NCI-H1105 treated with DMSO at 0.1 percent for 48 hours (cell line): ENCODE data around the gene TIGD2.
"Not testable (repeated sequence)": the region's sequence is repeated elsewhere in the genome, so short reads cannot be mapped to it uniquely, and the experiment has no call there.

Experiments
- DNase-seq: peaks from one replicate; lab custom pipeline; 2025; lab: John Stamatoyannopoulos, UW

The TIGD2 gene

DNA sequence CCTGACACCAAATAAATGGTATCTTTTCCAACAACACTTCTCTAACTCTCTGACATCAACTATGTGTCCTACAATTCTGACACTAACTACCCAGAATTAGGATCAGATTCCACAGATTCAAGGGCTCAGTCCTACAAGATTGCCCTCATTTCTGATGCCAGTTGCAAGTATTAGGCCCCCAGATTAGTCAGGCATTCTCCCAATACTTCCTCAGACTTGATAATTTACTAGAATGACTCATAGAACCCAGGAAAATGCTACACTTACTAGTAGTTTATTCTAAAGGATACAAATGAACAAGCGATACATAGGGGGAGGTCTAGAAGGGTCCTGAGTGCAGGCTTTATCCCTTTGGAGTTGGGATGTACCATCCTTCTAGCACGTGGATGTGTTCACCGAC, 8.5 kb downstream of the TIGD2 start:
- DNase-seq: no peak

DNA sequence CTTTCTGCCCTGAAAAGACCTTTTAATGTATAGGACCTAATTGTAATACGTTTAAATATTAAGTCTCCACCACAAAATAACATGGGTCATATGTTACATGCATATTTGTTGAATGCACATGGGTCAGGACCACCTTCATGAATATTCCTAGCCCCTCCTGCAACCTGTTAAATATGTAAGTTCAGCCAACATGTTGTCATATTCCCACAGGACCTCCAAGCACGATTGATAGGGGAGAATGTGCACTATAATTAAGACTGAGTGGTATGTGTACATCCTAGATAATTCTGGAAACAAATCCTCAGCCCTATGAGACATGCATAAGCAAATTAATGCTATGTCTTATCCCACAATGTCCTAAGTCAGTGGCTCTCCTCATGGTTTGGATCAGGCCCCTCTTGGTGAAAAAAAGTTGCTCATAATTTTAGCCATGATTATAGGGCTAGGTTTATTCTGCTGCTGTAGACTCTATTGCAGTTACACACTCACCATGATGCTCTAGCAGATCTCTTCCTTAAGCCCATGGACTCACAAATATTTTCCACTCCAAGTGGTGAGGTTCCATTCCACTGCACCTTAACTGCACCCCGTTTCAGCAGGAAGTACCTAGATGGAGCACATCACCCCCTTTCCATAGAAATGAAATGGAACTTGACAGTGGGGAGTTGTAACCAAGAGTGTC, 10.2 kb downstream of the TIGD2 start:
- no peak for DNase-seq

DNA sequence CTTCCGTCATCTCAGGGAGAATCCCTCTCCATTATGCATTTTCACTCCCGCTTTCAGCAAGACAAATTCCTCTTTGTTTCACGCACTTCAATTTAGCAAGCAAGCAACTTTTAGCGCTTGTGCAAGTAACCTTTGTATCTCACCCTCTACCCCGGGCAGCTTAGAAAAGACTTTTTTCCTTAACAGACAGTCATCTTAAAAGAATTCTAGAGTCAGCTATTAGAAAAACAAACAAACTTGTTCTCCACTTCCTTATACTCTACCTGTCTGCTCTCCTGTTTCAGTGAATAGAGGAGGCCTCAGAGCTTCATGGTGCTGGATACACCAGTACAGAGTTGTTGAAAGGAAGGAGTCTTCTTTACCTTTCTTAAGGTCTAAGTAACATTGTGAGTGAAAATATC, 12.1 kb downstream of the TIGD2 start:
- DNase-seq: no peak

DNA sequence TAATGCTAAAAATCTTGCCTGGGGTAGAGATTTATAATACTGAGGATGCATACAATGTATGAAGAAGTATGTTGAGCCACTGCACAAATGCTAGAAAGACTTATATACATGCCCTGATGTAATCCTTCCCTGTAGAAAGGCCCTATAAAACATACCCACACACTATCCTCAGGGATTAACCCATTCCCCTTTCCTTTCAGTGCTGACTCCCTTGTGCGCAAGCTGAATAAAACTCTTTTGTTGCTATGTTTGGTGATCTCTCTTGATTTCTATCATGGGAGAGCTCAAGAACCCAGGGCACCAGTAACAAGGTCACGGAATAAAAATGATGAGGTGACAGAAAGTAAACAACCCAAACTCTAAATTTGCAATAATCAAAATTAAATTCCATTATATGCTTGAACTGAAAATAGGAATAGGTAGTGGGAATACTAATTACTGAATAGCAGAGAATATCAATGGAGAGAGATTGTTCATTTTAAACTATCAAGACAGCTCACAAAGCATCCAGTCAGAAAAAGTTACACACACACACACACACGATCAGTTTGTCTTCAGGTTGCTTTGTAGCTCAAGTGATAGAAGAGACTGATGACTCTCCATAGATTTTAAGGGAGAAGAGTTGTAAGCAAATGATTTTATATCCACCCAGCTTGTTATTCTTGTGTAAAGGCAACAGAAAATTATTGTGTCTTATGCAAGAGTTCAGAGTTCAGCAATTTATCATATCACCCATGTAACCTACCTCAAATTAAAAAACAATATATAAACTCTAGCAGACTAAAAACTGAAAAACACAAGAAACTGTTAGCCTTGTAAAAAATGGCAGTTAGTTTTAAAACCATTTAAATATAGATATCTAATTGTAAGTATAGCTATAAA, 14.8 kb downstream of the TIGD2 start:
- no peak for DNase-seq

DNA sequence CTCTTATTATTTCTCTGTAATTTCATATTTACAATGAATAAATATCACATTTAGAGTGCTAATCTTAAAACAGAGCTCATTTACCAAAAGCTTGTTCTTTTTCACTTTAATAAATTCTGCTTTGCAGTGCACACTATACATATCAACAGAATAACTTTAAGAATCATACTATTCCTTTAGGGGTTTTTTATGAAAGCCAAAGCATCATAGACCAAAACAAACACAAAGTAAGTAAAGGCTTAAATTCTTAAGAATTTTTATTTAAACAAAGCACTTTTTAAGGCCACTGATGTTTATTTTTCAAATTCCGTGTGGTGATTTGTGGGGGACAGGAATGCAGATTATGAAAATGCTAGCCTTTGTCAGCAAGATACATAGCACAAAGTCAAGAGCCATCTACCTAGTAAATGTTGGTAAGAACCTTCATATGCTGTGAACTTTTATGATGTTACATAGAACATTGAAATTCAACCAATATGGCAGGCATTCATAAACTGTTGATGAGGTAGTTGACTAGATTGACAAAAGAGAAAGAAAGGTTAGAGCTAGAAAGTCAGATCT, 17.8 kb downstream of the TIGD2 start:
- no peak for DNase-seq

DNA sequence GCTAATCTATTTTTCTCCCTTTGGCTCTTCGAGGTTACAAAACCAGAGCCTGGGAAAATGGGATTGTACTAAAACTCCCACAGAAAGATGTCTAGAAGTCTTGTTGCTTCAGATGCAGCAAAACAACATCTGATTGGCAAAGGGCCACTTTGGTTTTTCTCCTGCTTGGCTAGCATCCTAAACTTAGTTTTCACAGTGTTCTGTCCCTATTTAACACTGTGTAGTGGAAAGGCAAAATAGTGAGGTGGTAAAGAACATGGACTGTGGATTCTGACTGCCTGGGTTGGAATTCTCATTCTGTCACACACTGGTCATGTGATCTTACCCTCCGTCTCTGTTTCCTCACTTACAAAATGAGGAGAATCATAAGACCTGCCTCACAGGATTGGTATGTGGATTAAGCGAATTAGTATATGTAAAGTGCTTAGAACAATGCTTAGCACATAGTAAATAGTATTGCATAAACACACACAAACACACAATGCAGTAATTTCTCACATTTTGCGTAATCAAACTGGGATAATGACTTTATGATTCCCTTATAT, 23.5 kb downstream of the TIGD2 start:
- no peak for DNase-seq

DNA sequence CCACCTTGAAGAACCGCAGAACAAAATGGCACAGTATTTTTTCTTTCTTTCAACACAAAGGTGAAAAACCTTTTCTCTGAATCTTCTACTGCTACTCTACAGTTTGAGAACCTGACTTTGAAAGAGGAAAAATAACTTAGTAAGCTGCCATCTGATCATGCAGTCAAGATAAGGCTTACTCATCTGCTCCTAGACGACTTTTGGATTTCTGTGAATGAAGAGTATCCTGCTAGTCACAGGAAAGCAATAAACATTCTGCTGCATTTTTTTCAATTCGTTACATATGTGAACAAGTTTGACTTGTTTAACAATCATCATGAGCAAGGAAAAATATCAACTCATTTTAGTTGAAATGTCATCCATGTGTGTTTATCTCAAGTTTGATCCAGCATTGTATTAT, 25.2 kb downstream of the TIGD2 start:
- no peak for DNase-seq

DNA sequence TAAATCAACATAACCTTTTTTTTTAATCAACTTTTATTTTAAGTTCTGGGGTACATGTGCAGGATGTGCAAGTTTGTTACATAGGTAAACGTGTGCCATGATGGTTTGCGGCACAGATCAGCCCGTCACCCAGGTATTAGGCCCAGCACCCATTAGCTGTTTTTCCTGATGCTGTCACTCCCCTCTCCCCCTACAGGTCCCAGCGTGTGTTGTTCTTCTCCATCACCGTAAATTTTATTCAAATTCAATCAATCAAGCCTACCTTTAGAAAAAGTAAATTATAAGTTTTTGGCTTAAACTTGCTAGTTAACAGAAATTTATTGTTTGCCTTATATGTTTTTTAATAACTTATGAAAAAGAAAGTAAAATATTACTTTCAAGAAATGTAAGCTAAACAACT, 25.9 kb downstream of the TIGD2 start:
- no peak for DNase-seq

DNA sequence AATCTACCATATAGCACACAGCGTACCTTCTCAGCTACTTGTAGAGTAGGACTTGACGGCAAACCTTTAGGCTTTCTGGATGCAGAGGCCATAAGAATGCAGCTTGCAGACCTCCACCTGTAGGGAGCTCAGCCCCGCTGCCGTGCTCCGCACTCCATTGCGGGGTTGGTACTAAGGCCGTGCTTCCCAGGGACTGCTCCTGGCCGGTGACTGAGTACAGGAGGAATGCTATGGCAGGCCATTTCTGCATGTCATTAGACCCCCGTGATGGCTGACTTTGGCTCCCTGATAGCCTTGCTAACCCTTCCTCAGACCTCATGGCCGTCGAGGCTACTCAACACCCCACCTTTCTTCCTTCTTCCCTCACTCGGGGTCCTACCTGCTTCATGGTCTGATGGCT, 26.4 kb downstream of the TIGD2 start:
- DNase-seq: no peak

DNA sequence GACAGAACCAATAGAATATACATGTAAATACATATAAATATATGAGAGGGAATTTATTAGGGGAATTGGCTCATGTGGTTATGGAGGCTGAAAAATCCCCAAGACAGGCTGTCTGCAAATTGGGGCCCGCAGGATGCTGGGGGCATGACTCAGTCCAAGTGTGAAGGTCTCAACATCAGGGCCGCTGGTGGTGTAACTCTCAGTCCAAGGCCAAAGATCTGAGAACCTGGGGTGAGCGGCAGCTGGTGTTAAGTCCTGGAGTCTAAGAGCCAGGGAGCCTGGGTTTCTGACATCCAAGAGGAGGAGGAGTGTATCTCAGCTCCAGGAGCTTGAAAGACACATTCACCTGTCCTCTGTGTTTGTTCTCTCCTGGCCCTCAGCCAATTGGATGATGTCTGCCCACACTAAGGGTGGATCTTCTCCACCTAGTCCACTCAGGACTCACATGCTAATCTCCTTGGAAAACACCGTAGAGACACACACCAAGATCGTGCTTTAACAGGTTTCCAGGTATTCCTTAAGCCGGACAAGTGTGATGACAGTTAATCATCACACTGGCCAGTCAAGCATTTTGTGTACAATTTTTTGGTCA, 28.9 kb downstream of the TIGD2 start:
- DNase-seq: no peak

DNA sequence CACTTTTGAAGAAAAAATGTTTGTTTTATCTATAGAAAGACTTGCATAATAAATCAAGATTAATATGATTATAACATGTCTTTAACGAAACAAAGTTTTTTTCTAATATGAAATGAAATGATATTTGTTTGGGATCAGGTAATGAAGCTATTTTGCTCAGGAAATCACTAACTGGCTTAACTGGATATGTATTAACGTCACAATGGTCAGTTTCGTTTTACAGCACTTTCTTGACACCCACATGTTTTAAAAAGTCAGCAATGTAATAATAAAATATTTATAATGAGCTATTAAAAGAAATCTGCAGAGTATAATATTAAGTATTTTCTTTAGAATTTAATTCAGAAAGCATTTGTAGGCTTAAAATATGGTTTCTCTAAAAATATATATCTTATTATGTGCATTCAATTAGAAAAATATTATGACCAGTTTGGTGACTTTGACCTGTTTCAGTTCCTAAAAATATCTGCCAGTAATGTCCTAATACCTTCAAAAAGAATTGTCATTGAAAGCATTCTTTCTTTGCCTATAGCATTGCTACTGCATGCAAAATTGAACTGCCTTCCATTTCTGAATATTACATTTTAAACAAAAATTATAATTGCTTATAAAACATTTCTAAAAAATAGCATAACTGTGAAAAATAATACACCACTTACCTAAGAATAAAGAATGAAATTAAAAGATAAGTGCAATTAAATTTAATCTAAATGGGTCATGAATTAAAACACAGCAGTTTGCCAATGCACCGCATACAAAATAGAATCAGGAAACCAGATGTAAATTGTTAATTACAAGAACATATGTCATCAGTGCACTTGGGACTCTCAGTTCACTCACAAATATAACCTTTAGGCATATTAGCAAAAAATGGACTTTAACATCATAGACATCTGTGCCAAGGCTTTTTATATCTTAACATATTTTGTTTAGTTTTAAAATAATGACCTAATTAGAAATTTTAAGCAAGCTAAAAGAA, 31.6 kb downstream of the TIGD2 start:
- no peak for DNase-seq

DNA sequence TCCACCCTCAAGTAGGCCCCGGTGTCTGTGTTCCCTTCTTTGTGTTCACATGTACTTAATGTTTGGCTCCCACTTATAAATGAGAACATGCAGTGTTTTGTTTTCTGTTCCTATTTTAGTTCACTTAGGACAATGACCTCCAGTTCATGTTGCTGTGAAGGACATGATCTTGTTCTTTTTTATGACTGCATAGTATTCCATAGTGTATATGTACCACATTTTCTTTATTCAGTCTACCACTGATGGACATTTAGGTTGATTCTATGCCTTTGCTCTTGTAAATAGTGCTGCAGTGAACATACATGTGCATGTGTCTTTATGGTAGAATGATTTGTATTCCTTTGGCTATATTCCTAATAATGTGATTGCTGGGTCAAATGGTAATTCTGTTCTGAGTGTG, 33.3 kb downstream of the TIGD2 start:
- DNase-seq: not testable (repeated sequence)

DNA sequence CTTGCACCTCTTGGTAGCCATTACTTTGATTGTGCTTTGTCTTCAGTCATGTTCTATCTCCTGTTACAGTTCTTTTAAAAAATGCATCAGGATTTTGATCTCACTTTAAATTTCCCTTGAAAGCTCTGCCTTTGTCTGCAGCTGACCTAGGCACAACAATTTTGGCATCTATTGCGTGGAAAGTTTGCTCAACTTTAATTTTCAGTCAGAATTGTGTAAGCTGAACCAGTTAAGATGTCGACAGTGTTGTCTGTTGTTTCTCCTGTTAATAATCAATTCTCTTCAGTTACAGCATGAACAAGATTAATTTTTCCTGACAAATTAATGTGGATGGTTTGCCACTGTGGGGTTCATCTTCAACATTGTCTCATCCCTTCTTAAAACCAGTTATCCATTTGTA, 34.9 kb downstream of the TIGD2 start:
- no peak for DNase-seq

DNA sequence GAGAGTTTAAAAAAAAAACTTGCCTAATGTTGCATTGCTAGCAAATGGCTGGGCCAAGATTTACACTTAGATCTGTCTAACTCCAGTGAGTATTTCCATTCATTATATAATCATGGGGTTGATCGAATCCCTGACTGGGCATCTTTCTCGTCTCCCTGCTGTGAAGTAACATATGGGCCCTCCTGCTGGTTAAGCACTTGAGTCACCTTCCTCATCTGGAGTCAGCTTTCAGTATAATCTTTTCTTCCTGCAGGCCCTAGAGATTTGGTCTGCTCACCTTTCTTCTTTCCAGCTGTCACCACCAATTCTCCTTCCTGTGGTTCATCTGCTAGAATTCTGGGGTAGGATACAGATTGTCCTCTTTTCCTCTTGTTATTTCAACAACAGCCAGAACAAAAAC, 41.6 kb downstream of the TIGD2 start:
- no peak for DNase-seq

DNA sequence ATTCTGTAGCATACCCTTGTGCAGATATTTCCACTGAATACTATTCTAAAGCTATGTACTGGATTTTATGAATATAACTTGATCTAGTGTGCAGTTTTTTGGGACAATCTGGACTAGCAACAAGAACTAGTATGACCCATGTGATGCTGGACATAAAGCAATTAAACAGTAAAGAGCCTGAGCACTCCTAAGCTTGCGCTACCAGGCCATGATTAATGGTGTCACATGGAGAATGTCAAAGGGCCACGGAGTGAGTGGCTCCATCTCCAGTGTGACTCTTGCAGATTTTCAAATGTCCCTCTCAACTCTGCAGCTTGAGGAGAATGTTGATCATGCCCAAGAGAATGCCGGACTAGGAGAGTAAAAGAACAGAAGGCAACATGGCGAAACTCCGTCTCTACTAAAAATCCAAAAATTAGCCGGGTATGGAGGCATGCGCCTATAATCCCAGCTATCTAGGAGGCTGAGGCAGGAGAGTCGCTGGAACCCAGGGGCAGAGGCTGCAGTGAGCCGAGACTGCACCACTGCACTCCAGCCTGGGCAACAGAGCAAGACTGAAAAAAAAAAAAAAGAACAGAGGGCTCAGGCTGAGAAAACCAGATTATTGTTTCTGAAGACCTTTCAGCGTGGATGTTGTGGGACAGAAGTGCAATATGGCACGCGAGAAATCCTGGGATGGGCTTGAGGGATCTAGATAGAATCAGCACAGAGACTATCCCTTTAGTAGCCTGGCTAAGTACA, 45.0 kb downstream of the TIGD2 start:
- DNase-seq: no peak

DNA sequence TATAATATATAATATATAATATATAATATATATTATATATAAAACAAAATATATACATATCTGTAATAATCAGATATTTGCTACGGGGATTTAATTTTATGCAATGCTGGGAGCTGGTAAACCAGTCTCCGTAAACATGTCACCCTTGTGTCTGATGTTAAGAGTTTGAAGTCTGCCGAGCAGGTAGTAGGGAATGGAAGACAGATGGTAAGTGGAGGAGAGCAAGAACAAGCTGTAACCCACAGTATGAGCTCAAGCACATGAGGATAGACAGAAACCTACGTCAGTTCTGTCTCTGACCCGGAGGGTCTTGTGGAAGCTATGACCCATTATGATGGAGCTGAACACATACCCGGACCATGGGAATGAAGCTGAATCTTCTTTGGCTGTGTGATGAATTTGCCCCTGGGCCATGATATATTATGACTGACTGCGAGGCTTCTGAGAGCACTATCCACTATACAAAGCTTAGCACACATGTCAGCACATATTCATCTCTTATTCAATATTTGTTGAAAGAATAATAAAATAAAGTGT, 46.2 kb downstream of the TIGD2 start:
- DNase-seq: no peak

DNA sequence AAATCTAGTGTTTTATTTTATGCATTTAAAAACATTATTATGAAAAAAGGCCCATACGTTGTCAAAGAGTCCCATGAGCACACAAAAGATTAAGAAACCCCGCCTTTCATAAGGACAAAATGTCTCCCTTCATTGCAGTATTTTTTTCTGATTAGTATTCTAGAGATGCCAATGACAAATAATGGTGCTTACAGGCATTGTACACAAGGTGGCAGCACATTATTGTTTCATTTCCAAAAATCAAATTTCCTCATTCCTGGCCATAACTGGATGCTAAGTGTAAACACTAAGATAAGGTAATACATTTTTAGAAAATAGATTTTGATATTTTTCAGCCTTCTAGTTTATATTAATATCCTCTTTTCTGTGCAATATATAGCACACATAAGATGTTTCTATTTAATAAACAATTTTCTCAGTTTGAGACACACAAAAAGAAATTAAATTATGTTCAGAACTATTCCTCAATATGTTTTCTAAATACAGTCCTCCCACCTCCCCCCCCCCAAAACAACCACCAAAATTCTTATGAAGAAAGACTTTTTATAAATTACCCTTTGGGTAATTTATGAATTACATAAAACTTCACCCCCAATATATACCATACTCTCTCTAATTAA, 47.7 kb downstream of the TIGD2 start:
- DNase-seq: peak; percentile 60

DNA sequence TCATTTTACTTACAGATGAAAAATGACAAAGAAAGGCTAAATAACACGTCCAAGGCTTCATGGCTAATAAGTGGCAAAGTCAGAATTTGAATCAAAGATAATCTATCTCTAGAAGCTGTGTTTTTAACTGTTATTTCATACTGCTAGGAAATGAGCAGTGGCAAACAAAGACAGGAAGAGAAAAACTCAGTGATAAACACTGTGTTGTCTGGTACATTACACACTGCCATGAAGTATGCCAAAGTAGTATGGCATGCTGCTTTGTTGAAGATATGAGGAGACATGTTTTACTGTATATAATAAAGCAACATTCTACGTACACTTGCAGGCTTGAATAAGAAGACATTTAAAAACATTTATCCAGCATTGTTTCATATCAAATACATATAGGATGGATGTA, 49.5 kb downstream of the TIGD2 start:
- DNase-seq: no peak

DNA sequence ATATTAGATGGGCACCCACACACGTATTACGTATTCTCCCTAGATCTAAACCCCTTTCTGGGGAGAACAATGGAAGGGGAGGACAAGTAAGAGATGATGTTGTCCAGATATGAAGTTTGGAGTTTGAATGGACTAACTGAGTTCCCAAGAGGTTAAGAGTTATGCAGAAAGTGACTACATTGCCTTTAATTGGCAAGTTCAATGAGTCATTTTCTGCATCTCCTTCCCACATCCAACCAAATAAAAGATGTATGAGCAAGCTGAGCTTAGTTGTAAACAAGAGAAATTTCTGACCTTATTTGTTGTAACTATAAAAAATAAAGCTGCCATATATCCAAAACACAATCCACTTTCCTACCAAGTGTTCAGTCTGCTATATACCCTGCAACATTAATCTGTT, 50.5 kb downstream of the TIGD2 start:
- no peak for DNase-seq

DNA sequence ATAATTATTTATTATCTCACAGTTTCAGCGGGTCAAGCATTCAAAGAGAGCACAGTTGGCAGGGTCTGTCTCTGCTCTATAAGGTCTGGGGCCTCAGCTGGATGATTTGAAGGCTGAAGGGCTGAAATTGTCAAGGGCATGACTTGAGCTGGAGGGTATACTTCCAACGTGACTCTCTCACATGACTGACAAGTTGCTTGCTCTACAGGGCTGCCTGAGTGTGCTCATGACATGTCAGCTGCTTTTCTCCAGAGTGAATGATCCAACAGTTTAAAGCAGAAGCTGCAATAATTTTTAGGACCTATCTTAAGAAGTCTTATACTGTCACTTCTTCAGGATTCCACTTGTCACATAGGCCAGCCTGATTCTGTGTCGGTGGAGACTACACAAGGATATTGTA, 51.2 kb downstream of the TIGD2 start:
- no peak for DNase-seq
